Measurements from ENCODE around the gene PAM.

- TF ChIP-seq POLR2A (IDR thresholded peaks at IDR 0.05) = no peak
- no peak for TF ChIP-seq POLR2AphosphoS5 (IDR thresholded peaks at IDR 0.05)
Measured at GRCh38 chr5:102762562-102763227, 7.6 kb downstream of the PAM start.

All from prostate gland (tissue), 1 donor.